K562 (cell line): ENCODE data around the gene ROBO3.

Experiments
- SP1 ChIP-seq: sonication (generic); formaldehyde crosslinking; IDR thresholded peaks from 2 replicates; pipeline ENCODE4 v1.8.1; 2022; ENCODE audit warnings: mild to moderate bottlenecking, missing genetic modification reagents
- STAT6 ChIP-seq: sonication (generic); formaldehyde crosslinking; IDR thresholded peaks from 2 replicates; pipeline ENCODE4 v1.8.1; 2023; ENCODE audit warnings: mild to moderate bottlenecking, missing genetic modification reagents

GRCh38 chr11:124846070-124846673, 19.1 kb upstream of the ROBO3 start:
- TF ChIP-seq STAT6 (CRISPR knock-in tag) (no peak), SP1 (CRISPR knock-in tag) (no peak)
